Measurements from ENCODE around the gene PATJ. TPM values are rescaled to one million over a fixed set of nuclear protein-coding genes. Genes with fewer than 3 reads are reported as not detected.
"Not testable (repeated sequence)": the region's sequence is repeated elsewhere in the genome, so short reads cannot be mapped to it uniquely, and the experiment has no call there.

PATJ gene
- polyA plus RNA-seq, 4 donors, result 11.5 to 41.5 (median 16.2) TPM

- H3K4me1 ChIP-seq (ENCODE audit: control insufficient read depth in 3 of 3, insufficient read depth in 2 of 3, low read depth in 1 of 3, low read length in 2 of 3), result no peaks in the 10 kb centered on the region
- H3K9me3 ChIP-seq (ENCODE audit: control insufficient read depth in 2 of 2, insufficient read depth in 1 of 2, low read depth in 1 of 2, low read length in 1 of 2), result no peaks in the 10 kb centered on the region
- no peak for FAIRE-seq
- no peak for DNase-seq
- H3K27me3 ChIP-seq (ENCODE audit: control insufficient read depth in 3 of 3, insufficient read depth in 3 of 3, low read length in 3 of 3), result no peaks in the 10 kb centered on the region
- peaks cover 0 to 3% (median 0%) of the 10 kb centered on the region in 3 donors for H3K36me3 ChIP-seq (ENCODE audit: control insufficient read depth in 3 of 3, insufficient read depth in 2 of 3, low read depth in 1 of 3, low read length in 3 of 3)
- H3K4me3 ChIP-seq (ENCODE audit: low read depth in 1 of 3, low read length in 3 of 3), result no peak overlapping the region
- H3K27ac ChIP-seq (ENCODE audit: low read depth in 1 of 3, low read length in 2 of 3), result no peak overlapping the region
- 92 to 100% (median 100%) methylated on average over 1 of the region's 1 CpG for WGBS, 3 donors
Observed at GRCh38 chr1:61844006-61844405, 101.7 kb downstream of the PATJ start.

GRCh38 chr1:61844664-61845063 lies 102.4 kb downstream of the PATJ start:
- not testable (repeated sequence) for H3K4me1 ChIP-seq (ENCODE audit: control insufficient read depth in 3 of 3, insufficient read depth in 2 of 3, low read depth in 1 of 3, low read length in 2 of 3); DNase-seq; H3K4me3 ChIP-seq (ENCODE audit: low read depth in 1 of 3, low read length in 3 of 3); H3K27me3 ChIP-seq (ENCODE audit: control insufficient read depth in 3 of 3, insufficient read depth in 3 of 3, low read length in 3 of 3); H3K36me3 ChIP-seq (ENCODE audit: control insufficient read depth in 3 of 3, insufficient read depth in 2 of 3, low read depth in 1 of 3, low read length in 3 of 3); H3K27ac ChIP-seq (ENCODE audit: low read depth in 1 of 3, low read length in 2 of 3); H3K9me3 ChIP-seq (ENCODE audit: control insufficient read depth in 2 of 2, insufficient read depth in 1 of 2, low read depth in 1 of 2, low read length in 1 of 2); FAIRE-seq
- 92 to 98% (median 93%) methylated on average over 2 of the region's 2 CpGs for WGBS, 3 donors

GRCh38 chr1:61851235-61851634 lies 109.0 kb downstream of the PATJ start:
- FAIRE-seq, result no peak
- Histone ChIP-seq H3K4me3 (ENCODE audit: low read depth in 1 of 3, low read length in 3 of 3) (no peak overlapping the region), H3K27me3 (ENCODE audit: control insufficient read depth in 3 of 3, insufficient read depth in 3 of 3, low read length in 3 of 3) (no peaks in the 10 kb centered on the region), H3K9me3 (ENCODE audit: control insufficient read depth in 2 of 2, insufficient read depth in 1 of 2, low read depth in 1 of 2, low read length in 1 of 2) (no peaks in the 10 kb centered on the region), H3K27ac (ENCODE audit: low read depth in 1 of 3, low read length in 2 of 3) (no peak overlapping the region), H3K4me1 (ENCODE audit: control insufficient read depth in 3 of 3, insufficient read depth in 2 of 3, low read depth in 1 of 3, low read length in 2 of 3) (no peaks in the 10 kb centered on the region), H3K36me3 (ENCODE audit: control insufficient read depth in 3 of 3, insufficient read depth in 2 of 3, low read depth in 1 of 3, low read length in 3 of 3) (peaks cover 0 to 8% (median 7%) of the 10 kb centered on the region in 3 donors)
- 70 to 82% (median 80%) methylated on average over 6 of the region's 6 CpGs for WGBS, 3 donors
- DNase-seq, result no peak

DNA sequence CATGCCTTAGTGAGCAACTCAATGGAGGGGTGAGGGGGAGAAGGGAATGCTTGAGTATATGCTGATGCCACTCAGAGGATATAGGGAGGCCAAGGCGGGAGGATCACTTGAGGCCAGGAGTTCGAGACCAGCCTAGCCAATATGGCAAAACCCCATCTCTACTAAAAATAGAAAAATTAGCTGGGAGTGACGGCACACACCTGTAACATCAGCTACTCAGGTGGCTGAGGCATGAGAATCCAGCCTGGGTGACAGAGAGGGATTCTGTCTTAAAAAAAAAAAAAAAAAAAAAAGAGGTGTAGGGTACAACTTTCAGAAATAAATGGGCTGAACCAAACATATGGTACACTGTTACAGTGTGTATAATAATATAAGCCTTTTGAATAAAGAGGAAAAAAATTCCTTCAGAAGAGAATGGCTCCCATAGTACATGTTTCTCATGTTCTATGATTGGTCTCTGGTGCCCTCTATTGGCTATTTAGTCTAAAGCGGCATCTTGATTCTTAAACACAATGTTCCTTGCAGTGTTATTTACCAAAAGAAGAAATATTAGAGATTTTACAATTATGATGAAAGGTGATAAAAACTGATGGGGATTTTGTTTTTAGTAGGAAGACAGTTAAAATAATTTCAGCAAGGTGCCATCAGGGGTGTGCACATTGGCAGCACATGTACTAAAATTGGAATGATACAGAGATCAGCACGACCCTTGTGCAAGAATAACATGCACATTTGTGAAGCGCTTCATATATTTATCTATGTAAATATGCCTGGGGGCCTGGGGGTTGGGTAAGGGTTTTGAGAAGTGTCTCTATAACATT lies 109.8 kb downstream of the PATJ start:
- peak; percentile 93 for FAIRE-seq
- H3K4me3 ChIP-seq (ENCODE audit: low read depth in 1 of 3, low read length in 3 of 3), result no peak overlapping the region
- H3K27me3 ChIP-seq (ENCODE audit: control insufficient read depth in 3 of 3, insufficient read depth in 3 of 3, low read length in 3 of 3), result no peaks in the 10 kb centered on the region
- H3K36me3 ChIP-seq (ENCODE audit: control insufficient read depth in 3 of 3, insufficient read depth in 2 of 3, low read depth in 1 of 3, low read length in 3 of 3), result peaks cover 0 to 8% (median 8%) of the 10 kb centered on the region in 3 donors
- H3K9me3 ChIP-seq (ENCODE audit: control insufficient read depth in 2 of 2, insufficient read depth in 1 of 2, low read depth in 1 of 2, low read length in 1 of 2), result no peaks in the 10 kb centered on the region
- DNase-seq, result peak; percentile 60 to 68
- no peak overlapping the region for H3K27ac ChIP-seq (ENCODE audit: low read depth in 1 of 3, low read length in 2 of 3)
- H3K4me1 ChIP-seq (ENCODE audit: control insufficient read depth in 3 of 3, insufficient read depth in 2 of 3, low read depth in 1 of 3, low read length in 2 of 3), result no peaks in the 10 kb centered on the region
- WGBS, 3 donors, result 74 to 77% (median 75%) methylated on average over 6 of the region's 6 CpGs

- DNase-seq (no peak), FAIRE-seq (no peak)
- 72 to 85% (median 76%) methylated on average over 2 of the region's 2 CpGs for WGBS, 3 donors
Observed at GRCh38 chr1:61852670-61853015, 110.4 kb downstream of the PATJ start.

DNA sequence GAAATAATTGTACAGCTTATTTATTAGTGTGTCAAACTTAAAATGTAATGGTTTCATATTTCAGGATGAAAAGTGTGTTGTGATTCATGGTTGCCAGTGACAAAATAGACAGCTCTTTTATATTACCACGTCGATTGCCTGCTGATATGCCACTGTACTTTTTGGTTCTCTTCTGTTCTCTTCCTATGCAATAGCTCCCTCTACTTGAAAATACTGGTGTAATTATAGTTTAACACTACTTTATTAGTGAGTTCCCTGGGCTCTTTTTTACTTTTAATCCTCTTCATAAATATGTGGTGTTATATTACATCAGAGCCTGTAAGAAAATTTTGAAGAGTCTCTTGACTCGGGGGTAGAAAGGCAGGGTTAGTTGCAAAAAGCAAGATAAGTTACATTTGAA lies 111.3 kb downstream of the PATJ start:
- Histone ChIP-seq H3K9me3 (ENCODE audit: control insufficient read depth in 2 of 2, insufficient read depth in 1 of 2, low read depth in 1 of 2, low read length in 1 of 2) (no peaks in the 10 kb centered on the region), H3K4me1 (ENCODE audit: control insufficient read depth in 3 of 3, insufficient read depth in 2 of 3, low read depth in 1 of 3, low read length in 2 of 3) (no peaks in the 10 kb centered on the region), H3K27me3 (ENCODE audit: control insufficient read depth in 3 of 3, insufficient read depth in 3 of 3, low read length in 3 of 3) (no peaks in the 10 kb centered on the region), H3K4me3 (ENCODE audit: low read depth in 1 of 3, low read length in 3 of 3) (no peak overlapping the region), H3K36me3 (ENCODE audit: control insufficient read depth in 3 of 3, insufficient read depth in 2 of 3, low read depth in 1 of 3, low read length in 3 of 3) (peaks cover 0 to 14% (median 10%) of the 10 kb centered on the region in 3 donors), H3K27ac (ENCODE audit: low read depth in 1 of 3, low read length in 2 of 3) (no peak overlapping the region)
- no peak for DNase-seq
- WGBS, 3 donors, result 48 to 78% (median 69%) methylated on average over 3 of the region's 3 CpGs
- no peak for FAIRE-seq

More at GRCh38 chr1:61852670-61853015, 110.4 kb downstream of the PATJ start:
- Histone ChIP-seq H3K4me1 (ENCODE audit: control insufficient read depth in 3 of 3, insufficient read depth in 2 of 3, low read depth in 1 of 3, low read length in 2 of 3) (no peaks in the 10 kb centered on the region), H3K4me3 (ENCODE audit: low read depth in 1 of 3, low read length in 3 of 3) (no peak overlapping the region), H3K9me3 (ENCODE audit: control insufficient read depth in 2 of 2, insufficient read depth in 1 of 2, low read depth in 1 of 2, low read length in 1 of 2) (no peaks in the 10 kb centered on the region), H3K36me3 (ENCODE audit: control insufficient read depth in 3 of 3, insufficient read depth in 2 of 3, low read depth in 1 of 3, low read length in 3 of 3) (peaks cover 0 to 10% (median 8%) of the 10 kb centered on the region in 3 donors), H3K27me3 (ENCODE audit: control insufficient read depth in 3 of 3, insufficient read depth in 3 of 3, low read length in 3 of 3) (no peaks in the 10 kb centered on the region), H3K27ac (ENCODE audit: low read depth in 1 of 3, low read length in 2 of 3) (no peak overlapping the region)

GRCh38 chr1:61864489-61864888 lies 122.2 kb downstream of the PATJ start:
- Histone ChIP-seq H3K27me3 (ENCODE audit: control insufficient read depth in 3 of 3, insufficient read depth in 3 of 3, low read length in 3 of 3) (no peaks in the 10 kb centered on the region), H3K27ac (ENCODE audit: low read depth in 1 of 3, low read length in 2 of 3) (no peak overlapping the region), H3K4me1 (ENCODE audit: control insufficient read depth in 3 of 3, insufficient read depth in 2 of 3, low read depth in 1 of 3, low read length in 2 of 3) (no peaks in the 10 kb centered on the region), H3K4me3 (ENCODE audit: low read depth in 1 of 3, low read length in 3 of 3) (no peak overlapping the region), H3K9me3 (ENCODE audit: control insufficient read depth in 2 of 2, insufficient read depth in 1 of 2, low read depth in 1 of 2, low read length in 1 of 2) (peaks cover 0 to 3% of the 10 kb centered on the region in 2 donors), H3K36me3 (ENCODE audit: control insufficient read depth in 3 of 3, insufficient read depth in 2 of 3, low read depth in 1 of 3, low read length in 3 of 3) (peaks cover 0 to 25% (median 5%) of the 10 kb centered on the region in 3 donors)
- 77 to 96% (median 91%) methylated on average over 7 of the region's 7 CpGs for WGBS, 3 donors
- no peak for DNase-seq
- no peak for FAIRE-seq

DNA sequence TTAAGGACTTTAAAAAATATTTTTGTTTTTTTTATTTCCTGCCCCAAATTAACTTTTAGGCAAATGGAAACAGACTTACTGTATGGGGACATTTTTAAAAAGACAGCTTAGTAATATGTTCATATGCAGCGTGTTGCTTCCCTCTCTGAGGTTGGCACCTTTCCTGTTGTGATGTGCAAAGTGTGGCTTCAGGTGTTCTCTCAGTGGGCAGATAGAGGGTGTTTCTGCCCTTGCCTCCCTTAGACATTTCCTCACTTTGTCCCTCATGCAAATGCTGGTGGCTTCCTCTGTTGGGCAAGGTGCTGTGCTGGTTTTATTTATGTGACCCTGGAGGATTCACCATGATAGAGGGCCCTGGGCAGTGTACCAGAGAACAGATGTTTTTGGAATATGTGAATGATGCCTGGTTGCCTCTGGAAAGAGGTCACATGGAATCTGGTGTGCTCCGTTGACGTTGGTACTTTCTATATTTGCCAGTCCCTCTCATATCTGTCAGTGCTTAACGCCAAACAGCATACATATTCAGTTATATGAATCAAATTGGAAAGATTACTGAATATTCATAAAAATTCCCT lies 123.5 kb downstream of the PATJ start:
- H3K27me3 ChIP-seq (ENCODE audit: control insufficient read depth in 3 of 3, insufficient read depth in 3 of 3, low read length in 3 of 3), result no peaks in the 10 kb centered on the region
- no peak overlapping the region for H3K27ac ChIP-seq (ENCODE audit: low read depth in 1 of 3, low read length in 2 of 3)
- no peak overlapping the region for H3K4me3 ChIP-seq (ENCODE audit: low read depth in 1 of 3, low read length in 3 of 3)
- peaks cover 0 to 12% of the 10 kb centered on the region in 2 donors for H3K9me3 ChIP-seq (ENCODE audit: control insufficient read depth in 2 of 2, insufficient read depth in 1 of 2, low read depth in 1 of 2, low read length in 1 of 2)
- FAIRE-seq, result no peak
- no peaks in the 10 kb centered on the region for H3K4me1 ChIP-seq (ENCODE audit: control insufficient read depth in 3 of 3, insufficient read depth in 2 of 3, low read depth in 1 of 3, low read length in 2 of 3)
- DNase-seq, result no peak
- peaks cover 0 to 27% (median 10%) of the 10 kb centered on the region in 3 donors for H3K36me3 ChIP-seq (ENCODE audit: control insufficient read depth in 3 of 3, insufficient read depth in 2 of 3, low read depth in 1 of 3, low read length in 3 of 3)
- 88 to 93% (median 92%) methylated on average over 4 of the region's 4 CpGs for WGBS, 3 donors
